Type B pancreatic cell (in vitro differentiated cells): ENCODE measurements around the gene DDAH2. TPM values are rescaled to one million over a fixed set of nuclear protein-coding genes. Genes with fewer than 3 reads are reported as not detected.

ENCODE experiments used
- DNase-seq: peaks from one replicate; pipeline ENCODE4 v3.0.0; 2021; ENCODE audit warnings: mixed read lengths; ENCODE audit not compliant: unreplicated experiment; ENCODE audit errors: extremely low spot score
- H3K27ac Mint-ChIP-seq: 2 replicates; pipeline ENCODE4 v1.8.0; 2021; ENCODE audit warnings: mild to moderate bottlenecking, mixed read lengths
- H3K27me3 Mint-ChIP-seq: 2 replicates; pipeline ENCODE4 v1.8.0; 2021; ENCODE audit warnings: mixed read lengths
- H3K36me3 Mint-ChIP-seq: 2 replicates; pipeline ENCODE4 v1.8.0; 2021; ENCODE audit warnings: mixed read lengths
- H3K4me1 Mint-ChIP-seq: one replicate; pipeline ENCODE4 v1.8.0; 2021; ENCODE audit warnings: mixed read lengths; ENCODE audit not compliant: unreplicated experiment
- H3K4me3 Mint-ChIP-seq: 2 replicates; pipeline ENCODE4 v1.8.0; 2021; ENCODE audit warnings: mild to moderate bottlenecking, mixed read lengths
- H3K9me3 Mint-ChIP-seq: 2 replicates; pipeline ENCODE4 v1.8.0; 2021; ENCODE audit warnings: mixed read lengths
- CTCF ChIP-seq: fragments of 200-600 bp; sonication (generic); conservative IDR thresholded peaks from 2 replicates; pipeline ENCODE4 v1.5.0; 2021; ENCODE audit warnings: antibody characterized with exemption, mild to moderate bottlenecking
- total RNA-seq: library from RNA; stranded (reverse); gene quantifications from 2 replicates; pipeline ENCODE4 v1.2.1, GENCODE V29; 2021; ENCODE audit warnings: low replicate concordance

The DDAH2 gene
- total RNA-seq, 1 donor from 2014 or later: 138 TPM

- no peak for DNase-seq
- no peak for TF ChIP-seq CTCF
- Mint-ChIP-seq H3K27me3 (no peaks in the 10 kb centered on the region), H3K27ac (no peak overlapping the region), H3K9me3 (no peaks in the 10 kb centered on the region), H3K4me1 (peaks cover 10% of the 10 kb centered on the region), H3K36me3 (peaks cover 5% of the 10 kb centered on the region), H3K4me3 (no peak overlapping the region)
Measured at GRCh38 chr6:31768363-31769257, 39.5 kb upstream of the DDAH2 start.

- H3K4me3 Mint-ChIP-seq: no peak overlapping the region
- H3K27me3 Mint-ChIP-seq: no peaks in the 10 kb centered on the region
- TF ChIP-seq CTCF: no peak
- H3K27ac Mint-ChIP-seq: no peak overlapping the region
- peaks cover 10% of the 10 kb centered on the region for H3K36me3 Mint-ChIP-seq
- peaks cover 16% of the 10 kb centered on the region for H3K4me1 Mint-ChIP-seq
- no peaks in the 10 kb centered on the region for H3K9me3 Mint-ChIP-seq
- no peak for DNase-seq
Measured at GRCh38 chr6:31767096-31767645, 38.1 kb upstream of the DDAH2 start.

- Mint-ChIP-seq H3K4me3 (peak overlapping the region; percentile 61), H3K36me3 (peaks cover 16% of the 10 kb centered on the region), H3K4me1 (peaks cover 16% of the 10 kb centered on the region), H3K9me3 (no peaks in the 10 kb centered on the region), H3K27me3 (no peaks in the 10 kb centered on the region), H3K27ac (no peak overlapping the region)
- DNase-seq: no peak
- TF ChIP-seq CTCF: no peak
Measured at GRCh38 chr6:31765910-31766794, 37.1 kb upstream of the DDAH2 start.

- no peak for DNase-seq
- H3K4me1 Mint-ChIP-seq: peaks cover 16% of the 10 kb centered on the region
- no peaks in the 10 kb centered on the region for H3K9me3 Mint-ChIP-seq
- H3K27me3 Mint-ChIP-seq: no peaks in the 10 kb centered on the region
- no peak overlapping the region for H3K27ac Mint-ChIP-seq
- TF ChIP-seq CTCF: no peak
- H3K36me3 Mint-ChIP-seq: peaks cover 21% of the 10 kb centered on the region
- no peak overlapping the region for H3K4me3 Mint-ChIP-seq
Measured at GRCh38 chr6:31765559-31765909, 36.4 kb upstream of the DDAH2 start.

GRCh38 chr6:31764198-31764597 is 35.1 kb upstream of the DDAH2 start:
- no peaks in the 10 kb centered on the region for H3K27me3 Mint-ChIP-seq
- DNase-seq: no peak
- H3K9me3 Mint-ChIP-seq: no peaks in the 10 kb centered on the region
- TF ChIP-seq CTCF: no peak
- peaks cover 11% of the 10 kb centered on the region for H3K4me1 Mint-ChIP-seq
- no peak overlapping the region for H3K4me3 Mint-ChIP-seq
- H3K36me3 Mint-ChIP-seq: peaks cover 25% of the 10 kb centered on the region
- peak overlapping the region; percentile 62 for H3K27ac Mint-ChIP-seq
